ENCODE results near the gene TYMS. TPM values are rescaled to one million over a fixed set of nuclear protein-coding genes. Genes with fewer than 3 reads are reported as not detected.

Gene TYMS
- total RNA-seq, 1 experiment from 2014 or later: 140 TPM

- Histone ChIP-seq H2AFZ (ENCODE audit: low read length) (no peak overlapping the region), H4K91ac (ENCODE audit: insufficient read length, low read depth, low read length) (no peak overlapping the region), H3K23ac (ENCODE audit: insufficient read length, low read depth, low read length) (no peak overlapping the region), H2BK12ac (ENCODE audit: insufficient read length, low read depth, low read length) (no peak overlapping the region), H3K9ac (ENCODE audit: extremely low read depth, insufficient read length, low read length) (no peak overlapping the region), H3K27ac (ENCODE audit: insufficient read length, low read depth, low read length) (no peak overlapping the region), H3T11ph (ENCODE audit: low read length) (no peak overlapping the region), H3K18ac (ENCODE audit: insufficient read length, low read depth, low read length) (no peak overlapping the region), H2BK120ac (ENCODE audit: low read depth, low read length, poor library complexity, severe bottlenecking) (no peak overlapping the region), H3K79me2 (ENCODE audit: insufficient read depth, low read length) (no peaks in the 10 kb centered on the region), H2BK5ac (ENCODE audit: insufficient read length, low read length) (no peak overlapping the region), H2BK15ac (ENCODE audit: low read depth, low read length) (no peak overlapping the region), H3K27me3 (ENCODE audit: insufficient read depth, low read length) (no peaks in the 10 kb centered on the region), H3K4me1 (ENCODE audit: insufficient read depth, low read length) (no peaks in the 10 kb centered on the region), H4K8ac (replicated peaks; ENCODE audit: insufficient read length, low read depth, low read length) (no peak overlapping the region), H2AK5ac (ENCODE audit: insufficient read length, low read length) (no peak overlapping the region), H3K23me2 (ENCODE audit: insufficient read length, low read depth, low read length, poor library complexity, severe bottlenecking) (no peaks in the 10 kb centered on the region), H3K56ac (ENCODE audit: insufficient read length, low read depth, low read length) (no peak overlapping the region), H4K5ac (ENCODE audit: insufficient read length, low read depth, low read length) (no peak overlapping the region), H3K4ac (ENCODE audit: low read depth, low read length) (no peak overlapping the region), H3K14ac (ENCODE audit: insufficient read depth, low read length) (no peak overlapping the region), H3K79me1 (ENCODE audit: insufficient read depth, low read depth, low read length, poor library complexity, severe bottlenecking) (no peaks in the 10 kb centered on the region), H3K9me3 (ENCODE audit: control insufficient read depth, low read depth, low read length) (no peaks in the 10 kb centered on the region), H2BK20ac (ENCODE audit: low read depth, low read length, poor library complexity, severe bottlenecking) (no peak overlapping the region), H4K20me1 (ENCODE audit: control insufficient read depth, insufficient read depth, insufficient read length) (no peaks in the 10 kb centered on the region), H3K4me2 (ENCODE audit: insufficient read depth, insufficient read length, low read length) (no peak overlapping the region)
- no peaks in the 10 kb centered on the region for H3K9me3 Mint-ChIP-seq
- 0 out of 7 replicates have a peak overlapping the region, but pooled peaks of 1 of the 3 experiments have one; percentile 5 for H3K27ac Mint-ChIP-seq
- peaks cover 19 to 22% of the 10 kb centered on the region in 2 experiments for H3K4me1 Mint-ChIP-seq
- TF ChIP-seq, protein P1, sequence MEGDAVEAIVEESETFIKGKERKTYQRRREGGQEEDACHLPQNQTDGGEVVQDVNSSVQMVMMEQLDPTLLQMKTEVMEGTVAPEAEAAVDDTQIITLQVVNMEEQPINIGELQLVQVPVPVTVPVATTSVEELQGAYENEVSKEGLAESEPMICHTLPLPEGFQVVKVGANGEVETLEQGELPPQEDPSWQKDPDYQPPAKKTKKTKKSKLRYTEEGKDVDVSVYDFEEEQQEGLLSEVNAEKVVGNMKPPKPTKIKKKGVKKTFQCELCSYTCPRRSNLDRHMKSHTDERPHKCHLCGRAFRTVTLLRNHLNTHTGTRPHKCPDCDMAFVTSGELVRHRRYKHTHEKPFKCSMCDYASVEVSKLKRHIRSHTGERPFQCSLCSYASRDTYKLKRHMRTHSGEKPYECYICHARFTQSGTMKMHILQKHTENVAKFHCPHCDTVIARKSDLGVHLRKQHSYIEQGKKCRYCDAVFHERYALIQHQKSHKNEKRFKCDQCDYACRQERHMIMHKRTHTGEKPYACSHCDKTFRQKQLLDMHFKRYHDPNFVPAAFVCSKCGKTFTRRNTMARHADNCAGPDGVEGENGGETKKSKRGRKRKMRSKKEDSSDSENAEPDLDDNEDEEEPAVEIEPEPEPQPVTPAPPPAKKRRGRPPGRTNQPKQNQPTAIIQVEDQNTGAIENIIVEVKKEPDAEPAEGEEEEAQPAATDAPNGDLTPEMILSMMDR (conservative IDR thresholded peaks at IDR 0.05): no peak
- no peaks in the 10 kb centered on the region for H3K36me3 Mint-ChIP-seq (ENCODE audit: insufficient read depth in 1 of 3, low read depth in 3 of 3)
- DNase-seq: no peak
- no peaks in the 10 kb centered on the region for H3K27me3 Mint-ChIP-seq (ENCODE audit: low read depth)
- H3K4me3 Mint-ChIP-seq: no peak overlapping the region
- WGBS (ENCODE audit: extremely low coverage, insufficient read length, low lambda C conversion rate): no CpG with 5 or more reads among the region's 6 CpGs
Observed at GRCh38 chr18:650428-650858, 7.0 kb upstream of the TYMS start.
